CD4-positive, alpha-beta T cell treated with Interleukin-2 at 100 ng/mL for 4 hours (primary cell): ENCODE data around the gene TMEM221.

ENCODE experiments used
- DNase-seq: peaks from one replicate; pipeline ENCODE4 v3.0.0-alpha.2; 2020; ENCODE audit warnings: low spot score

Gene TMEM221

DNA sequence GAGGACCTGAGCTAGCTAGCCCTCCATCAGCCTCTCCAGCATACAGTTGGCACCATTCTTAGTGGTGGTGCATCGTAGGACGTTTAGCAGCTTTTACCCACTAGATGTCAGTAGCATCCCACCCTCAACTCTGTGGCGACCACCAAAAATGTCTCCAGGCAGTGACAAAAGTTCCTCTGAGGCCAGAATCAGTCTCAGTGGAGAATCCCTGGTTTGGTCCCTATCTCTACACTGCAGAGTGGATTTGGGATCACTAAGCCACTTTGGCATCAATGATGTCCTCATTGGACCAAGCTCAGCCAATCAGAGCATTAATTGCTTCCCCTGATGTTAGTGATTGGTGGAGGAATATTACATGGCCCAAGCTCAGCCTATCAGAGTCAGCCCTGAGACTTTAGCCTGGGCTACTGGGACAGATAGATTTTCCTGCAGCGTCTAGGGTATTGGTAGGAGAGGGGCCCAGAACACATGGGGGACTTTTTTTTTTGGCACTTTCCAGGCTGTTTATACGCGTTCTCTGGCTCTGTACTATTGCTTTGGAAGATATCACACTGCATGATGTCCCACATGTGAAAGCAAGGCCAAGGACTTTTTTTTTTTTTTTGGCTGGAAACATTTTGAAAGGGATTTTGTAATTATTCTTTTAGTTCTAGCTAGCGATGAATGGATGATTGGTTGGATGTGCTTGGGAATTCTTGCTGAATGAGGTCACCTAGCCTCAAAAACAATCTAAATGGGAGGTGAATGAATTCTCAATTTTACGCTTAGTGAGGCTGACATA is 7.0 kb downstream of the TMEM221 start:
- peak; percentile 13 for DNase-seq

DNA sequence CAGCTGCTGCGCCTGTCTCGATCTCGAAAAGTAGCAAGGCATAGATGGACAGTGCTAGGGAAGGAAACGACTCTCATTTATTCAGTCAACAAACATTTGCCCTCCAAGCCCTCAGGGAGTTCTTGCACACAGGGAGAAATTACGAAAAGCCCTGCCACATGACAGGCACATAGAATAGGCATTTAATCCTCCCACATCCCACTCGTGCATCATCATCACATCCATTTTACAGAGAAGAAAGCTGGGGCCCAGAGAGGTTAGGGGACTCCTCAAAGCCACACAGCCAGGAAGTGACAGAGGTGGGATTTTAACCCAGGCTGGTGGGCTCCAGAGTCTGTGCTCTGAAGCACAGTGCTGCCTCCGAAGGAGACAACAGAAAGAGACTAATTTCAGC is 11.6 kb downstream of the TMEM221 start:
- DNase-seq = no peak

DNA sequence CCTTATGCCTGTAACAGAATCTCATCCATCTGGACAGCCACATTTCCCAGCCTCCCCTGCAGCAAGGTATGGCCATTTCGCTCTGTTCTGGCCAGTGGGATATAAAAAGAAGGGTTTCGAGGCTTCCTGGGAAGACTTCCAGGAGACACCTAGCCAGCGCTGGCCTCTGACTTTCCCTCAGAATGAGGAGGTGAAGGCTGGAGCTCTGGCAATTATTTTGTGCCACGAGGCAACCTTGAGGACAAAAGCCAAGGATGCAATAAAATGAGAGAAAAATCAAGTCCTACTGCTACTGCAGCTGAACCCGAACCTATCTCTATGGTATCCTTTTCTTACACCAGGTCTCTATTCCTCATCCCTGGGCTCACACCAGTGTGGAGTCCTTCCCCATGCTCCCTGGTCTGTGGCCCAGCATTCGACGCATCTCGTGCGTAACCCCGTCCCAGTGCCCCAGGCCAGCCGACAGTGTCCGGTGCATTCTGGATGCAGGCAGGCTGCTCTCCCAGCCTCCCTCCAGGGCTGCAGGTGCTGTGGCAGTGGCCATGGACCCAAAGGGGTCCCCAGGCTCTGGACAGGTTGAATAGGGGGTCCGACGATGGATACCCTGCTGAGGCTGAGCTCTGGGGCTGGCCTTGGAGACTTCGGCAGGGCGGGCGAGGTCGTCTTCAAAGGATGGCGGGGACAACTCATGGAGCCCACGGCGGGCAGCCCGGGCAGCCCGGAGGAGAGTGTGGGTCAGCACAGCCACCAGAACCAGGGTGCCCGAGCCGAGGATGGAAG is 12.2 kb downstream of the TMEM221 start:
- no peak for DNase-seq

DNA sequence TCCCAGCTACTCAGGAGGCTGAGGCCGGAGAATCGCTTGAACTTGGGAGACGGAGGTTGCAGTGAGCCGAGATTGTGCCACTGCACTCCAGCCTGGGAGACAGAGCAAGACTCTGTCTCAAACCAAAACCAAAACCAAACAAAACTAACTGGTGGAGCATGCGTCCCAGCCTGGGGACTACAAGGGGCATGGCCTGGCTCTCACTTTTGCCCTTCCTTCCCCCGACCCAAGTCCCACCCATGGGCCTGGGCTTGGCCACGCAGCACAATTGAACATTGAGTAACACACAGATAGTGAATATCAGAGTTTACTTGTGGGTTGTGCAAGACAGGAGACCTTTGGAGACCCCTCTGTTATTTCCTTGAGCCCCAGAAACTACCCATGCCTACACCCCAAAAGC is 13.2 kb downstream of the TMEM221 start:
- no peak for DNase-seq

DNA sequence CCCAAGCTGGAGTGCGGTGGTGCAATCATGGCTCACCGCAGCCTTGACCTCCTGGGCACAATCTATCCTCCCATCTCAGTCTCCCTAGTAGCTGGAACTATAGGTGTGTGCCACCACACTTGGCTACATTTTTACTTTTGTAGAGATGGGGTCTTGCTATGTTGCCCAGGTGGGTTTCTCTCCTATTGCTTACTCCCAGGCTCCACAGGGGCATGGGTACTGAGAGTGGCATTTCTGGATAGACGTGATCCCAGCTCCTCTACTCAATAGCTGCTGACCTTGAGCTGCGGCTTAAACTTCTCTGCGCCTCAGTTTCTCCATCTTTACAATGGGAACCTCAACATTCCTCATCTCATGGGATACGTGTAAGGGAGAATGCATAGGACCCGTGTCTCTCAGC is 17.1 kb downstream of the TMEM221 start:
- no peak for DNase-seq

DNA sequence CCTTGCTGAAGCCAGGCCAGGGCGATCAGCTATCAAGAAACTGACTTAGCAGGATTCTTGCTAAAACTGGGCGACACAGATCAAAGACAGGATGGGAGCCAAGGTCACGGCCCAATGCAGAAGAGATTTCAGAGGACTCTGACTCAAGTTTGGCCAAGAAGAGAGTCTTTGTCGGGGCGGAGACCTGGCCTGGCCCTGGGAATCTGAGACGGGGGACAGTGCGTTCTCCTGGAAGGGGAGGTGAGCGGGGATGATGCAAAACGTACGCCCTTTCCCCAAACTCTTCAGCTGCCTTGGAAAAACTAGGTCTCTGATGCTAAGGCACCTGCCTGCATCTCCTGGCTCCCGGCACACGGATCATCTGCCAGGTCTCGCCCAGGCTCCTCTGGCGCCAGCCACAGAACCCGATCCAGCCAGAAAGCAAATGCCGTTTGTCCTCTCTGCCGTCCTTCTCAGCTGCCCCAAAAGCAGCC is 18.8 kb downstream of the TMEM221 start:
- DNase-seq = no peak

DNA sequence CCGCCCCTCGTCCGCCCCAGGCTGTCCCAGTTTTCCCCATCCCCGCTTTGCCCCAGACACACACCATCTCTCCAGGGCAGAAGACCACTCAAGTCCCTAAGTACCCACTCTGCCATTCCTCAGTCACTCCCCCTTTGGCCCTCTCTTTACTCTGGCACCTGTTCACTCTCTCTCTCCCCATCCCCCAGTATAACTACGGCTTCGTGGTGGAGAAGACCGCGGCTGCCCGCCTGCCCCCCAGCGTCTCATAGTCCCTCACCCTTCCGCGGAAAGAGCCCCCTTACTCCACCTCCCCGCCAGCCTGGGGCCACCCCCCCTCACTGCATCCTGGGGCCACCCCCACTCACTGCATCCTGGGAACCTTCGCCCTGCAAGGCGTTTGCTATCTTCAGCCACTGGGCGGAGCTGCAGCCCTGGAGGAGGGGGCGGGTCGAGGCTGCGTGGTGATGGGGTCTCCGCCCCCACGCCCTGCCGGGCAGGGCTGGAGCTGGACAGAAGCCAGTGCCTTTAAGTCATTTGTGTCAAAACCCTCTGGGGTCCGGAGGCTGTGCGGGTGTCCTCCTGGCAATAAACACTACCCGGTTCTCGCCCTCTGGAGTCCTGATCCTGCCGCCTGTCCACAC is 23.6 kb downstream of the TMEM221 start:
- no peak for DNase-seq

DNA sequence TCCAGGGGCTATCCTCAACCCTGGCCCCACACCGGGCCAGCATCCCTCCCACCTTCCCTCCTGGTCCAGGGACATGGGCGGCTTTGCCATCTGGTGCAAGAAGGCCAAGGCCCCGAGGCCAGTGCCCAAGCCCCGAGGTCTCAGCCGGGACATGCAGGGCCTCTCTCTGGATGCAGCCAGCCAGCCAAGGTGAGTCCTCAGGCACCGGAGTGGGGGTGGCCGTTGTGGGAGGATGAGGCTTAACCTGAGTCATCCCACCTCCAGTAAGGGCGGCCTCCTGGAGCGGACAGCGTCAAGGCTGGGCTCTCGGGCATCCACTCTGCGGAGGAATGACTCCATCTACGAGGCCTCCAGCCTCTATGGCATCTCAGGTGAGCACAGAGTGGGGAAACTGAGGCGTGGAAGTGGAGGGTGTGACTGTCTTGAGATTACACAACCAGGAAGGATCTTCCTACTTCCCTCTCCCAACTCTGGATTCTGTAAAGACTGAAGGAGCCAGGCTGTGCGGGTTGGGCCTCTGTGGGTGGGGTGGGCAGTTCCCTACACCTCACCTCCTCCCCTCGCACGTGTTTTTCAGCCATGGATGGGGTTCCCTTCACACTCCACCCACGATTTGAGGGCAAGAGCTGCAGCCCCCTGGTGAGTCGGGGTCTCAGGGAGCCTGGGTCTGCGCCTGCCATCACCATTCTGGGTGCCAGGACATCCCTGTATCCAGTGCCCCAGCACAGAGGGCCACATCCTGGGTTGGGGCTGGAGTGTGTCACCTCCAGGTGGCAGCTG is 24.8 kb downstream of the TMEM221 start:
- no peak for DNase-seq

DNA sequence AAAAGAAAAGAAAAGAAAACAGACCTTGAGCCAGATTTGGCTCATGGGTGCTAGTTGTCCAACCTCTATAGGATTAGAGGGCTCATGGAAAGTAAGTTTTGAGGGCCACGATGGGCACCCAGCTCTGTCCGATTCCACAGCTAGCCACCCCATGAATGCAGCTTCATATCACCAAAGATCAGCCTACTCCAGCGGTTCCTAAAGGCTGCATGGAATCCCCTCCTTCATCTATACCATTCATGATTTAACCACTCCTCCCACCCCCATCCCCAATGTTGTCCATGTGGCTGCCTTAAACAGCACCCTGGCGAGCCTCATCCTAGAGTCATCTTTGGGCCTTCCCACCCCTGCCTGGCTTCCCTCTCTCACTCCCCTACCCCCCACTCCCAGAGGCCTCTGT is 26.5 kb downstream of the TMEM221 start:
- DNase-seq = no peak

DNA sequence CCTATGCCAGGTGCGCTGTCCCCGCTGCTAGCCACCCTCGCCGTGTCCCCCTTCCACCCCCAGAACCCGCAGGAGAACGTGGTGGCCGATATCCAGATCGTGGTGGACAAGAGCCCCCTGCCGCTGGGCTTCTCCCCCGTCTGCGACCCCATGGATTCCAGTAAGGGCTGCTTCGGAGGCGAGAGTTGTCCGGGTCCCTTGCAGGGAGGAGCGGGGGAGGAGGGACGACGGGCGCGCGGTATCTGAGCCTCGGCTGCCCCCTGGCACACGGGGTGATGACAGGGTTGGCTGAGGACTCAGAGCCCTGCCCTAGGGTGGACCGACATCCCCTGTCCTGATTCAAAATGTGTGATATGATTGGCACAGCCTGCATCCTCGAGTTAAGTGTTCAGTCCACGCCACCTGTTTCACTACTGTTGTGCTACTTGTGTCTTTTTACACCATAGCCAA is 28.0 kb downstream of the TMEM221 start:
- peak; percentile 23 for DNase-seq

DNA sequence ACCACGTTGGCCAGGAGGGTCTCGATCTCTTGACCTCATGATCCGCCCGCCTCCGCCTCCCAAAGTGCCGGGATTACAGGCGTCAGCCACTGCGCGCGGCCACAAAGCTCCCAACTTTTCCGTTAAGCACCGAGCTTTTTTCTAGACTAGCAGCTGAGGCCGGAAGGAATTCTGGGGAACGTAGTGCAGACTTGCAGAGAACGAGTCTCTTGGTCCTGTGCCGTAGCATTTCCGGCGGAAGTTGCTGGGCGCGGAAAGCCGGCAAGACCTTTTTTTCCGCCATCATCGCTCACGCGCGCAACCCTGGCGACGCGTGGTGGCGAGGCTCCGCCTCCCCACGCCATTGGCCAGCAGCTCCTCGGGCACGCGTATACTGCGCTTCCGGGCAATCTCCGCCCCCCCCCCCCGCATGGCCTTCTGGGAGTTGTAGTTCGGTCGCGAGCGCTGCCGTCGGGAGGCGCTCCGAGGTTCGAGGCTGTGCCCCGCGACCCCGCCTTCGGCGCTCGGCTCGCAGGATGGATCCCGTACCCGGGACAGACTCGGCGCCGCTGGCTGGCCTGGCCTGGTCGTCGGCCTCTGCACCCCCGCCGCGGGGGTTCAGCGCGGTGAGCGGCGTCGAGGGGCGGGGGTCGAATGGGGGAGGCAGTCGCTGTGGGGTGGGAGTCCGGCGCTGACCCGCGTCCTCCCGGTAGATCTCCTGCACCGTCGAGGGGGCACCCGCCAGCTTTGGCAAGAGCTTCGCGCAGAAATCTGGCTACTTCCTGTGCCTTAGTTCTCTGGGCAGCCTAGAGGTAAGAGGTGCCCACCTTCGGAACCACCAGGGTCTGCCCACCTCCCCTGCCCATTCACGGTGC is 28.6 kb downstream of the TMEM221 start, which contains the start of gene MVB12A:
Gene MVB12A (plus strand): TSS at position 427 of the 854 bp plus-strand sequence. CDS start 89 bp downstream, at position 516.
- DNase-seq = peak; percentile 97

DNA sequence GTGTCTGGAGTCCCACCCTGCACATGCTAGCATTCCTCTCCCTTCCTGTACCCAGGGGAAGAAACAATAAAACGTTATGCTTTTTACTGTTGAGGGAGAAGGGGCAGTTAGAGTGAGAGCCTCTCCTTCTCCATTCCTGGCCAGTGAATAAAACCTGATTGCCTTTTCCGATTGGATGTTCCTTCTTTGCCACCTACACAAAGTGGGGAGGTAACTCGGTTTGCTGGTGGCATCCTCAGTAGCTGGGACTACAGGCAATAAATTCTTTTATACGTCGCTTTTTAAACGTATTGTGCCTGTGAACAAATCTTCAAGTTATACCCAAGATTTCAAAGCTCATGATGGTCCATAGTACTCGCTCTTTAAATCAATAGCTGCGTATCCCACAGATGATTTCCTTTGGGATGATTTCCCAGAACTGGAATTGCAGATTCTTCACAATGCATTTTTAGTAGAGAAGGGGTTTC is 29.3 kb downstream of the TMEM221 start:
- no peak for DNase-seq

DNA sequence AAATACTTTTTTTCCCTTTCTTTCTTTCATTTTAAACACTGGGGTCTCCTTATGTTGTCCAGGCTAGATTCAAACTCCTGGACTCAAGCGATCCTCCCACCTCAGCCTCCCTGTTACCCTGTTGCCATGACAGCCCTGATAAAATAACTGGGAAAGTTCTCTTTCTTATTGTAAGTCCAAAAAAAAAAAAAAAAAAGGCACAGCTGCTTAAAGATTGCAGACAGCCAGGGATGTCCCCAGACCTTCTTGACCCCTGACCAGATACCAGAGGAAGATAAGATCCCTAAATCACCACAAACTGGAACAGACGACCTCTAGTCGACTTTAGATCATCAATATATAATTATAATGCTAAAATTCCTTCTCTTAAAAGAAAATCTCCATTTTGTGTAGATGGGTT is 29.8 kb downstream of the TMEM221 start:
- DNase-seq = no peak

DNA sequence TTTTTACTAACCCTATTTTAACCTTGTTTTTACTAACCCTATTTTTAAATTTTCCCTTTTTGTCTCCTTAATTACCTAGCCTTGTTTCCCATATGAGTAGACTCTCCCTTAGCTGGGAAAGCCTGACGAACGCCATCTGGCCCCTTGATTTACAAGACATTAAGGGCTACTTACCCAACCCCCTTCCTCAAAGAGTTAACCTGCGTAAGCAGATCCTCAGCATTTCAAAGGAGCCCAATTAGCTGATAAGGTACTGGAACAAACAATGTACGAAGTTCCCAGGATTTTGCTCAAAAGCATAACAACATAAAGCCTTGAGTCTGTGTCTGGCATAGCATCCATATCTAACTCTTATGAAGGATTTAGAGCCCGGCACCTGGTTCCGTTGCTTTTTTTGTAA is 33.3 kb downstream of the TMEM221 start:
- DNase-seq = no peak

DNA sequence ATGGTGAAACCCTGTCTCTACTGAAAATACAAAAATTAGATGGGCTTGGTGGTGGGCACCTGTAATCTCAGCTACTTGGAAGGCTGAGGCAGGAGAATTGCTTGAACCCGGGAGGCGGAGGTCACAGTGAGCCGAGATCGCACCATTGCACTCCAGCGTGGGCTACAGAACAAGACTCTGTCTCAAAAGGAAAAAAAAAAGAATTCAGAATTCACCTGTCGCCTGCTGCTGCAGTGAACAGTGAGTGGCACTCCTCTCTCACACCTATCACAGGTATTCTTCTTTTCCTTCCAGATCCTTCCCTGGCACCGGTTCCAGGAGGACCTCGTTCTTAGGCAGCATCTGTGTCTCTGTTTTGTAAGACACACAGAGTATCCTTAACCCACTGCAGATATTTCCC is 34.4 kb downstream of the TMEM221 start:
- no peak for DNase-seq

DNA sequence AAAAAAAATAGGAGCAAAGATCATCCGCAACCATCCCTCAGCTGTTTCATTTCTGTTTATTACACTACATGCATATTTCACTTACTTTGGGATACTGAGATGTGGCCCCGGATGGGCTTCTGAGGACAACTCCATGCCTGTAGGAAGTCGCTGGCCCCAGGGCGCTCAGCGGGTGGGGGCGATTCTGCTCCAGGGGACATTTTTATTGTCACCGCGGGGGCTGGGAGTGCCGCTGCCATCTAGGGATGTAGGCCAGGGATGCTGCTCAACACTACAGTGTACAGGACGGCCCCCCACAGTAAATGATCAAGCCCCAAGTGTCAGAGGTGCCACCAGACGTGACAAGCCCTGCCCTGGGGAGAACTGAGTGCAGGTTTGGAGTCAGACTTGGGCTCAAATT is 36.7 kb downstream of the TMEM221 start:
- DNase-seq = no peak

DNA sequence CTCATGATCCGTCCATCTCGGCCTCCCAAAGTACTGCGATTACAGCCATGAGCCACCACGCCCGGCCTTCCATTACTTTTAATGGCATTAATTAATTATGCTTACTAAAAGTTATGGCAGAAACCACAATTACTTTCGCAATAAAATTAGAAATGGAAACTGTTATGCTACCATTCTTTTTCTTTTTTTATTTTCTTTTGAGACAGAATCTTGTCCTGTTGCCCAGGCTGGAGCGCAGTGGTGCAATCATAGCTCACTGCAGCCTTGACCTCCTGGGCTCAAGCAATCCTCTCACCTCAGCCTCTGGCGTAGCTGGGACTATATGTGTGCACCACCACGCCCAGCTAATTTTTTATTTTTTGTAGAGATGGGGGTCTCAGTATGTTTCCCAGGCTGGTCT is 38.5 kb downstream of the TMEM221 start:
- no peak for DNase-seq

DNA sequence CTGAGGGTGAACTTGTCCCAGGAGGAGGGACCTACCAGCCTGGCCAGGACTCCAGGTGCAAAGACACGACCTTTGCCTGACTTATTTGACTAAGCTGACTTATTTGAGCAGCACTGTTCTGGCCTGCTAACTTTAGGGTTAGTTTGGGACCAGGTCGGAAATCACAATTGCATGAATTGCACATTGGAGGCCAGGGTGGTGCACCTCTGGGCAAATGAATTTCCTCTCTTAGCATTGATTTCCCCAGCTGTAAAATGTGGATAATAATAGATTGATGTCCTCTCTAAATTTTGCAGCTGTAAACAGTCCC is 41.6 kb downstream of the TMEM221 start:
- DNase-seq = no peak

DNA sequence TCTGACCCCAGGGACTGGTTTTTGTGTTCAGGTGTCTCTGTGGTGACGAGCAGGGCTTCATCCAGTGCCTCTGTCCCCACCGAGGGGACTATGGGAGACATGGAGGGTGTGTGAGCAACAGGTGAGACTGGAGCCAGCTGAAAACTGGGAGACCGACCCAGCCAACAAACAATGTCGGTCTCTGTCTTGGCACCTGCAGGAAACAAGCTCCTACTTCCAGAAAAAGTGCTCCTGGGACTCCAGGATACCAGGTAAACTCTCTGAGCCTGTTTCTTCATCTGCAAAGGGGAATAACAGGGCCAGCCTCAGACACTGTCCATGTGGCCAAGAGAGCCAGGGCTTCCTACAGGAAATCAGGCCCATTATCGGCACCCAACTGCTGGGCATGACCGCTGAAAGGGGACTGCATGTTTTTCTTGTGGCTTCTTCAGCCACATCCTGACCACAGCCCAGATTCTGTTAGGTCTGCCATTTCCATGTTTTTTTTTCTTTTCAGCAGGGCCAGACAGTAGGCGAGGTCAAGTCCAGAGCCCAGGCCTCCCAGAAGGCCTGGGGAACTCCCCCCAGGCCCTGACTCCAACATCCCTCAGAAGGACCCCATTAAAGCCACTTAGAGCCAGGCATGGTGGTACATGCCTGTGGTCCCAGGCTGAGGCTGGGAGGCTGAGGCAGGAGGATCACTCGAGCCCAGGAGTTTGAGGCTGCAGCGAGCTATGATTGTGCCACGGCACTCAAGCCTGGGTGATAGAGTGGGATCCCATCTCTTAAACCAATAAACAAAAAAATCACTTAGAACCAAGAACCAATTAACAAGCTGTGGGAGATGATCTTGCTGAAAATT is 42.2 kb downstream of the TMEM221 start:
- no peak for DNase-seq
